ENCODE data around the gene TCFL5.

- TF ChIP-seq POLR2A (IDR thresholded peaks at IDR 0.05) (no peak), CTCF (IDR thresholded peaks at IDR 0.05) (no peak)
These were observed 68.5 kb downstream of the TCFL5 start for GRCh38 chr20:62792940-62793756.
